B cell (primary cell): Measurements from ENCODE around the gene SIAH3. TPM values are rescaled to one million over a fixed set of nuclear protein-coding genes. Genes with fewer than 3 reads are reported as not detected.

Experiments
- ATAC-seq: fragments of 200-7000 bp; cut with Tn5 transposase; one replicate; pipeline ENCODE4 v1.10.0; 2021; ENCODE audit warnings: low read depth, mild to moderate bottlenecking, moderate number of reproducible peaks, moderate library complexity
- CTCF ChIA-PET: fragments of 350-600 bp; sonication (Branson Sonifier 250); formaldehyde crosslinking; loops from one replicate; lab custom pipeline; 2021; ENCODE audit warnings: antibody characterized with exemption, inconsistent platforms; lab: Charles Lee
- POLR2A ChIA-PET: fragments of 350-600 bp; sonication (Branson Sonifier 250); formaldehyde crosslinking; loops from one replicate; lab custom pipeline; 2021; ENCODE audit warnings: antibody characterized with exemption; lab: Charles Lee
- DNase-seq: peaks from one replicate; pipeline ENCODE4 v3.0.0; 2013
- H2AFZ ChIP-seq: 2 replicates; pipeline ENCODE4 v1.6.1; 2012; ENCODE audit warnings: mild to moderate bottlenecking, low read depth, low read length; ENCODE audit not compliant: insufficient read depth, poor library complexity, severe bottlenecking
- H3K27ac ChIP-seq, 2 donors: 1 replicate in 1 of 2; 2 replicates in 1 of 2; pipeline ENCODE4 v1.5.1; 2012 to 2013; ENCODE audit warnings: low read length in 2 of 2, mild to moderate bottlenecking in 2 of 2, moderate library complexity in 1 of 2
- H3K27me3 ChIP-seq, 4 experiments: fragments of 200-600 bp in 1 of 4; sonication (generic) in 1 of 4; replicated peaks in 1 of 4; 1 replicate in 2 of 4; 2 replicates in 2 of 4; pipeline versions ENCODE4 v1.6.1 to v1.7.0; 2013 to 2016; ENCODE audit warnings: low read length in 3 of 4, mild to moderate bottlenecking in 2 of 4, mixed read lengths in 1 of 4, moderate library complexity in 1 of 4; ENCODE audit not compliant: insufficient read depth in 4 of 4, control insufficient read depth in 3 of 4; ENCODE audit errors: control extremely low read depth in 1 of 4
- H3K36me3 ChIP-seq, 2 experiments: replicated peaks in 1 of 2; 1 replicate in 1 of 2; 2 replicates in 1 of 2; pipeline versions ENCODE4 v1.6.1 to v1.7.1; 2013; ENCODE audit warnings: low read length in 1 of 2; ENCODE audit not compliant: insufficient read depth in 2 of 2, control insufficient read depth in 1 of 2; ENCODE audit errors: control extremely low read depth in 1 of 2, extremely low read depth in 1 of 2
- H3K4me1 ChIP-seq, 2 donors: fragments of 200-600 bp in 1 of 2; sonication (generic) in 1 of 2; 1 replicate in 1 of 2; 2 replicates in 1 of 2; pipeline versions ENCODE4 v1.5.1 to v1.6.1; 2013 to 2017; ENCODE audit warnings: low read length in 2 of 2; ENCODE audit not compliant: control insufficient read depth in 2 of 2, insufficient read depth in 2 of 2
- H3K4me2 ChIP-seq: replicated peaks from 2 replicates; pipeline ENCODE3; 2012; ENCODE audit warnings: mild to moderate bottlenecking, low read depth, low read length; ENCODE audit not compliant: poor library complexity, severe bottlenecking
- H3K4me3 ChIP-seq, 5 experiments: fragments of 200-600 bp in 1 of 5; sonication (generic) in 1 of 5; 1 replicate in 3 of 5; 2 replicates in 2 of 5; pipeline versions ENCODE4 v1.5.1 to v1.7.0; 2011 to 2016; ENCODE audit warnings: low read length in 4 of 5, mild to moderate bottlenecking in 4 of 5, low read depth in 2 of 5, control low read depth in 1 of 5, moderate library complexity in 1 of 5; ENCODE audit not compliant: insufficient read depth in 1 of 5; ENCODE audit errors: control extremely low read depth in 1 of 5, extremely low read depth in 1 of 5
- H3K79me2 ChIP-seq: fragments of 200-600 bp; sonication (generic); one replicate; pipeline ENCODE4 v1.6.0; 2016; ENCODE audit warnings: low read length; ENCODE audit not compliant: control insufficient read depth, insufficient read depth
- H3K9ac ChIP-seq: fragments of 200-600 bp; sonication (generic); 2 replicates; pipeline ENCODE4 v1.6.1; 2017; ENCODE audit warnings: mild to moderate bottlenecking, low read length, moderate library complexity
- H3K9me3 ChIP-seq, 3 donors: one replicate each; pipeline versions ENCODE4 v1.6.1 to v1.7.1; 2013; ENCODE audit warnings: low read length in 2 of 3; ENCODE audit not compliant: control insufficient read depth in 2 of 3, insufficient read depth in 1 of 3; ENCODE audit errors: control extremely low read depth in 1 of 3
- H4K20me1 ChIP-seq: 2 replicates; pipeline ENCODE4 v1.6.0; 2012; ENCODE audit warnings: mild to moderate bottlenecking, low read length; ENCODE audit not compliant: insufficient read depth, control insufficient read depth, poor library complexity, severe bottlenecking
- H3K27ac Mint-ChIP-seq: one replicate; pipeline ENCODE4 v1.8.0; 2021; ENCODE audit warnings: mixed read lengths
- H3K27me3 Mint-ChIP-seq: one replicate; pipeline ENCODE4 v1.8.0; 2021; ENCODE audit warnings: mixed read lengths
- H3K4me1 Mint-ChIP-seq: one replicate; pipeline ENCODE4 v1.8.0; 2021; ENCODE audit warnings: mixed read lengths
- H3K4me3 Mint-ChIP-seq: one replicate; pipeline ENCODE4 v1.8.0; 2021; ENCODE audit warnings: mixed read lengths
- H3K9me3 Mint-ChIP-seq: one replicate; pipeline ENCODE4 v1.8.0; 2022; ENCODE audit warnings: mixed read lengths; ENCODE audit not compliant: insufficient read depth
- EZH2 ChIP-seq: IDR thresholded peaks from 2 replicates; pipeline ENCODE4 v1.6.1; 2012; ENCODE audit warnings: borderline replicate concordance, low read depth, mild to moderate bottlenecking, moderate library complexity, low read length; ENCODE audit not compliant: insufficient read depth, poor library complexity, severe bottlenecking
- WGBS: methylation state at CpG from one replicate; pipeline ENCODE4 v1.1.5; 2013; ENCODE audit warnings: missing lambda C conversion rate; ENCODE audit not compliant: insufficient coverage; 5-methylcytosine and 5-hydroxymethylcytosine counted together
- intact Hi-C: fragments of 100-400 bp; cut with micrococcal nuclease; formaldehyde crosslinking; loops from one replicate; pipeline ENCODE4 v1.10.0; 2022
- polyA plus RNA-seq: library from polyadenylated mRNA; depleted of rRNA; stranded (reverse); fragments of >200 nt; gene quantifications from 2 replicates; pipeline ENCODE4 v1.2.3, GENCODE V29; 2012
- total RNA-seq, 2 donors: library from RNA; stranded (reverse); fragments of 120-200 nt in 1 of 2; gene quantifications; 1 replicate in 1 of 2; 2 replicates in 1 of 2; pipeline versions ENCODE4 v1.2.3 to v1.2.4, GENCODE V29; 2013 to 2022

SIAH3 gene
- total and polyA plus RNA-seq, 2 donors (not counting 1 experiment from before 2014, with no cell fraction given): not detected

DNA sequence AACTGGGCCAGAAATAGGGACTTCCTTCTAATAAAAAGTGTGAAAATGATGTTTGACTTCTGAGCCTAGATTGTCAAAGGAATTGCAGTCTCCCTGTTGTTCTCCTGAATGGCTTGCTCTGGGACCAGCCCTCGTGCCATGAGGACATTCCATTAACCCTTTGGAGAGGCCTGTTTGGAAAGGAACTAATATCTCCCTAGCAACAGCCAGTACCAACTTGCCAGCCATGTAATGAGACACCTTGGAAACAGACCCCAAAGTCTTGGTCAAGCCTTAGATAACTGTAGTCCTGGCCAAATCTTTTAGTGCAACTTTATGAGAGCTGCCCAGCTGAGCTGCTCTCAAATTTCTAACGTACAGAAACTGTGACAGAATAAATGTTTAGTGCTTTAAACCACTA, 8.2 kb upstream of the SIAH3 start:
- H3K4me1 ChIP-seq: no peaks in the 10 kb centered on the region
- no peak overlapping the region for H3K9ac ChIP-seq
- POLR2A ChIA-PET: no interaction called here
- no peak overlapping the region for H3K27ac ChIP-seq
- H3K4me3 ChIP-seq: no peak overlapping the region
- H3K36me3 ChIP-seq: no peaks in the 10 kb centered on the region
- no peaks in the 10 kb centered on the region for H4K20me1 ChIP-seq
- no peak for DNase-seq
- H3K9me3 Mint-ChIP-seq: no peaks in the 10 kb centered on the region
- no peak for TF ChIP-seq EZH2
- no peaks in the 10 kb centered on the region for H3K4me1 Mint-ChIP-seq
- peaks cover 27% of the 10 kb centered on the region for H3K27me3 Mint-ChIP-seq
- WGBS: 100% methylated on average over 1 of the region's 2 CpGs
- intact Hi-C loops: no loop called here
- no peak overlapping the region for H3K4me2 ChIP-seq
- H3K27ac Mint-ChIP-seq: no peak overlapping the region
- no peak for ATAC-seq
- CTCF ChIA-PET: interaction anchor here (0.5 kb wide), 1 partner anchor 151 kb away, joined by 3 read pairs; no protein-coding TSS in a partner anchor
- no peaks in the 10 kb centered on the region for H3K79me2 ChIP-seq
- H3K27me3 ChIP-seq: peaks cover 0 to 13% (median 2%) of the 10 kb centered on the region in 4 experiments
- H2AFZ ChIP-seq: no peak overlapping the region
- peaks cover 0 to 3% (median 0%) of the 10 kb centered on the region in 3 donors for H3K9me3 ChIP-seq
- no peak overlapping the region for H3K4me3 Mint-ChIP-seq

DNA sequence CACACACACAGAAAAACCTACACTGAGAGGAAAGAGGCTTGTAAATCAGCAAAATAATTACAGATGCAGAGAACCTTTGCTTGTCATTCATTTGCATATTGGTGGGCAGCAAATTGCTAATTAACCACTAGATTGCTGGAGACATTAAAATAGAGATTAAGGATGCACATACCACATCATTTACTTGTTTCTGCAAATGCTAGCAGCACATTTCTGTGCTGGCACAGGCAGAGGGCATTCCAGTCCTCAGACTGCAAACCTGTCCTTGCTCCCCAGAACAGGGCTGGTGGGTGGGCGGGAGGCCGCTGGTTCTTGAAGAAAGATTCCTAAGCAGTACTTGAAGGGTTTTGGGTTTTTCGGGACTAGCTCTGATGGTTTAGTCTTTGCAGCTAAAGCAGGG, 941 bp upstream of the SIAH3 start:
- H3K27me3 ChIP-seq: peaks cover 0 to 44% (median 18%) of the 10 kb centered on the region in 4 experiments
- no peaks in the 10 kb centered on the region for H4K20me1 ChIP-seq
- H3K27me3 Mint-ChIP-seq: peaks cover 77% of the 10 kb centered on the region
- 93% methylated on average over 3 of the region's 3 CpGs for WGBS
- H3K4me2 ChIP-seq: no peak overlapping the region
- H3K79me2 ChIP-seq: no peaks in the 10 kb centered on the region
- no peak for TF ChIP-seq EZH2
- ChIA-PET POLR2A (no interaction called here), CTCF (no interaction called here)
- no peak for ATAC-seq
- H3K36me3 ChIP-seq: no peaks in the 10 kb centered on the region
- H3K9ac ChIP-seq: no peak overlapping the region
- no peak overlapping the region for H2AFZ ChIP-seq
- no peak overlapping the region for H3K4me3 Mint-ChIP-seq
- H3K27ac ChIP-seq: no peak overlapping the region
- intact Hi-C loops: no loop called here
- peaks cover 25% of the 10 kb centered on the region for H3K4me1 Mint-ChIP-seq
- no peak for DNase-seq
- H3K27ac Mint-ChIP-seq: no peak overlapping the region
- peaks cover 0 to 4% (median 0%) of the 10 kb centered on the region in 3 donors for H3K9me3 ChIP-seq
- H3K4me1 ChIP-seq: peaks cover 27% of the 10 kb centered on the region in 2 donors
- H3K9me3 Mint-ChIP-seq: no peaks in the 10 kb centered on the region
- H3K4me3 ChIP-seq: no peak overlapping the region
